ENCODE data around the gene SRPX. TPM values are rescaled to one million over a fixed set of nuclear protein-coding genes. Genes with fewer than 3 reads are reported as not detected.
A peak's percentile ranks its signal among the peaks of the same experiment; 100 is the strongest.

The SRPX gene
- total RNA-seq, 1 experiment from 2014 or later = 0.23 TPM

DNA sequence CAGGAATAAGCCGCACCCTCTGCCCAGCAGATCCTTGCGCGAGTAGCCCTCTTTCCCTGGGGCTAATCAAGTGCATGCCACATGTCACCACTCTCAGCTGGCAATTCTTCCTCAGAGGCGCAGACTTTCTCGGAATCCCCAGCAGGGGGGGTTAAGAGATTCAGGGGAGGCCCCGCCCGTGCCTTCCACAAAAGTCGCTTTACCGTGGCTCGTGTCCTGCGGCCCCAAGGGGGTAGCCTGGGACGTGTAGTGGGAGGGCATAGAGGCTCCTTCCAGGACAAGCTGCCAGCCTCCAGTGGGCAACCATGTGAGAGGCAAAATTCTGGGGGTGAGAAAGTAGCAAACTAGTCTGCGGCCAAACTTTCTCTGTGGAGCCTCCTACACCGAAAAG, 652 bp downstream of the SRPX start:
- Histone ChIP-seq H3K9me3 (ENCODE audit: control insufficient read depth, insufficient read depth, low read depth, low read length) (no peaks in the 10 kb centered on the region), H3K4me3 (ENCODE audit: low read depth in 2 of 2, low read length in 2 of 2) (peak overlapping the region; percentile 41 to 47), H3K27me3 (ENCODE audit: control insufficient read depth, insufficient read depth, low read length) (no peaks in the 10 kb centered on the region), H3K4me1 (ENCODE audit: control insufficient read depth, insufficient read depth, low read length) (no peaks in the 10 kb centered on the region), H3K27ac (ENCODE audit: low read length) (no peak overlapping the region), H3K36me3 (ENCODE audit: control insufficient read depth, insufficient read depth, low read length) (no peaks in the 10 kb centered on the region)
- BruUV-seq (replicated peaks) = no TSS peak
- TF ChIP-seq POLR2AphosphoS5 (IDR thresholded peaks at IDR 0.05; ENCODE audit: low read depth, low read length) = no peak
- TF ChIP-seq, protein P1, sequence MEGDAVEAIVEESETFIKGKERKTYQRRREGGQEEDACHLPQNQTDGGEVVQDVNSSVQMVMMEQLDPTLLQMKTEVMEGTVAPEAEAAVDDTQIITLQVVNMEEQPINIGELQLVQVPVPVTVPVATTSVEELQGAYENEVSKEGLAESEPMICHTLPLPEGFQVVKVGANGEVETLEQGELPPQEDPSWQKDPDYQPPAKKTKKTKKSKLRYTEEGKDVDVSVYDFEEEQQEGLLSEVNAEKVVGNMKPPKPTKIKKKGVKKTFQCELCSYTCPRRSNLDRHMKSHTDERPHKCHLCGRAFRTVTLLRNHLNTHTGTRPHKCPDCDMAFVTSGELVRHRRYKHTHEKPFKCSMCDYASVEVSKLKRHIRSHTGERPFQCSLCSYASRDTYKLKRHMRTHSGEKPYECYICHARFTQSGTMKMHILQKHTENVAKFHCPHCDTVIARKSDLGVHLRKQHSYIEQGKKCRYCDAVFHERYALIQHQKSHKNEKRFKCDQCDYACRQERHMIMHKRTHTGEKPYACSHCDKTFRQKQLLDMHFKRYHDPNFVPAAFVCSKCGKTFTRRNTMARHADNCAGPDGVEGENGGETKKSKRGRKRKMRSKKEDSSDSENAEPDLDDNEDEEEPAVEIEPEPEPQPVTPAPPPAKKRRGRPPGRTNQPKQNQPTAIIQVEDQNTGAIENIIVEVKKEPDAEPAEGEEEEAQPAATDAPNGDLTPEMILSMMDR (IDR thresholded peaks at IDR 0.05) = peak; percentile 58
- DNase-seq (ENCODE audit: low read depth, low spot score) (no peak), ATAC-seq (peak; percentile 86)
- ChIA-PET POLR2A (no interaction called here), CTCF (no interaction called here)
- in situ Hi-C loops (cut with HindIII; ENCODE audit: low pct_unique_long_range_greater_than_20kb, low sequenced_read_pairs) = no loop called here
- intact Hi-C loops (cut with micrococcal nuclease; ENCODE audit: unreplicated experiment) = no loop called here

DNA sequence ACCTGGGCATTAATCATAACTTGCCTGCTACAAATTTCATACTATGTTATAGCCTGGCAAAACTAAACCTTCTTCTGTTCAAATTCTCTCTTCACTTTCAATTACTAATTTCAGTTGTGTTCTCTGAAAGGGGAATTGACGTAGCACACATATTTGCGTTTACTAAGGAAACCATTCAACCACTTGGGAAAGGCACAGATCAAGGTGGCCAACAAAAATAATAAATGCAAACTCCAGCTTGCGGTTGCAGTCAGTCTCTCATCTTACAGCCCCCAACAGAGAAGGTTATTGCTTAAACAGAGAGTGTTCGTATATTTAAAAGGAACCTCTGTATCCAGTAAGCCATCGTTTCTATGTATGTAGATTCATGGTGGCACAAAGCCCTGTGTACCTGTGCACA, 4.0 kb downstream of the SRPX start:
- in situ Hi-C loops (cut with HindIII; ENCODE audit: low pct_unique_long_range_greater_than_20kb, low sequenced_read_pairs) = no loop called here
- CTCF ChIA-PET = no interaction called here
- intact Hi-C loops (cut with micrococcal nuclease; ENCODE audit: unreplicated experiment) = no loop called here

DNA sequence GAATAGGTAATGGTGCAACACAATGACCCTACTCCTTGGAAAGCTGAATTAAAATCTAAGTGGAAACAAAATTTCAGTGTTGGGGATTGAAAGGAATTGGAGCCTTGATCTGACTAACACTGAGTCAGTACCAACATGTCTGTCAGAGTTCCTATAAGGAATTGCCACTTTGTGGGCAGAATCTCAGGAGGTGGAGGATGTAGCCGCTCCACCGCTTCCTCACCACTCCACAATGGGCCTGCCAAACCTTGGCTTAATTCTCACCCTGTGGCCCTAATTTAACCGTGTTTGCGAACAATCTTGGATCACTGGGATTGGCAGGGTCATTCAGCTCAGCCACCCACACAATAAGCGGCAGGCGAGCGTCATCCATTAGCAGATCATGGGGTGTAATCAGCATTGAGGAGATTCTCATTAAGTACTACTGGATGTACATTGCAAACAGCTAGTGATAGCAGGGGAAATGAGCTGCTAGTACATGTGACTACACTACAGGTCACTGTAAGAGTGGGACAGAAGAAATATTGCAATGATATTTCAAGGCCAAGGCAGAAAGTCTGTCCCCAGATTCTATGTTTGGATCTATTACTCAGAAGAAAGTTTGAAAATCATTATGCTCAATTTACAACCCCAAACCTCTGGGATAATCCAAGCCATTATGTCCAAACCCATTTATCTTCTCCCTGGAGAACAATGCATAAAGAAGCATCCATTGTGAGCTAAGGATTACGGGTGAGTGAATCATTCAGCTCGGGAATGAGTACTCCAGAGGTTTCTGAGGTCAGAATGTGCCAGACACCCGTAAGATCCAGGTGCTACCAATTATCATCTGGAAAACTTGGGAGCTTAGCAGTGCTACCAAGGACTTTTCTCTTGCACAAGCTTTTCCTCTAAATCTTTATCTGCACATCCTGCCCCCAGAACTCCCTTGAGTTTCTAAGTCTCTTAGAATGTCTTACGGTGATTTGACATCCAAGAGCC, 5.8 kb downstream of the SRPX start:
- ATAC-seq (no peak), DNase-seq (ENCODE audit: low read depth, low spot score) (no peak)
- Histone ChIP-seq H3K4me1 (ENCODE audit: control insufficient read depth, insufficient read depth, low read length) (no peaks in the 10 kb centered on the region), H3K9me3 (ENCODE audit: control insufficient read depth, insufficient read depth, low read depth, low read length) (no peaks in the 10 kb centered on the region), H3K27me3 (ENCODE audit: control insufficient read depth, insufficient read depth, low read length) (no peaks in the 10 kb centered on the region), H3K36me3 (ENCODE audit: control insufficient read depth, insufficient read depth, low read length) (no peaks in the 10 kb centered on the region), H3K4me3 (ENCODE audit: low read depth in 2 of 2, low read length in 2 of 2) (no peak overlapping the region), H3K27ac (ENCODE audit: low read length) (no peak overlapping the region)
- CTCF ChIA-PET = no interaction called here
- in situ Hi-C loops (cut with HindIII; ENCODE audit: low pct_unique_long_range_greater_than_20kb, low sequenced_read_pairs) (no loop called here), intact Hi-C loops (cut with micrococcal nuclease; ENCODE audit: unreplicated experiment) (no loop called here)
- no TSS peak for BruUV-seq (replicated peaks)
- TF ChIP-seq TCF7L2 (IDR thresholded peaks at IDR 0.05; ENCODE audit: low read depth, low read length) = no peak
- no peak for TF ChIP-seq SIN3A (IDR thresholded peaks at IDR 0.05; ENCODE audit: borderline replicate concordance, insufficient read depth, low read depth, low read length)
- no peak for TF ChIP-seq POLR2AphosphoS5 (IDR thresholded peaks at IDR 0.05; ENCODE audit: low read depth, low read length)
- TF ChIP-seq, protein P1 (IDR thresholded peaks at IDR 0.05) = no peak
- TF ChIP-seq, protein P2, sequence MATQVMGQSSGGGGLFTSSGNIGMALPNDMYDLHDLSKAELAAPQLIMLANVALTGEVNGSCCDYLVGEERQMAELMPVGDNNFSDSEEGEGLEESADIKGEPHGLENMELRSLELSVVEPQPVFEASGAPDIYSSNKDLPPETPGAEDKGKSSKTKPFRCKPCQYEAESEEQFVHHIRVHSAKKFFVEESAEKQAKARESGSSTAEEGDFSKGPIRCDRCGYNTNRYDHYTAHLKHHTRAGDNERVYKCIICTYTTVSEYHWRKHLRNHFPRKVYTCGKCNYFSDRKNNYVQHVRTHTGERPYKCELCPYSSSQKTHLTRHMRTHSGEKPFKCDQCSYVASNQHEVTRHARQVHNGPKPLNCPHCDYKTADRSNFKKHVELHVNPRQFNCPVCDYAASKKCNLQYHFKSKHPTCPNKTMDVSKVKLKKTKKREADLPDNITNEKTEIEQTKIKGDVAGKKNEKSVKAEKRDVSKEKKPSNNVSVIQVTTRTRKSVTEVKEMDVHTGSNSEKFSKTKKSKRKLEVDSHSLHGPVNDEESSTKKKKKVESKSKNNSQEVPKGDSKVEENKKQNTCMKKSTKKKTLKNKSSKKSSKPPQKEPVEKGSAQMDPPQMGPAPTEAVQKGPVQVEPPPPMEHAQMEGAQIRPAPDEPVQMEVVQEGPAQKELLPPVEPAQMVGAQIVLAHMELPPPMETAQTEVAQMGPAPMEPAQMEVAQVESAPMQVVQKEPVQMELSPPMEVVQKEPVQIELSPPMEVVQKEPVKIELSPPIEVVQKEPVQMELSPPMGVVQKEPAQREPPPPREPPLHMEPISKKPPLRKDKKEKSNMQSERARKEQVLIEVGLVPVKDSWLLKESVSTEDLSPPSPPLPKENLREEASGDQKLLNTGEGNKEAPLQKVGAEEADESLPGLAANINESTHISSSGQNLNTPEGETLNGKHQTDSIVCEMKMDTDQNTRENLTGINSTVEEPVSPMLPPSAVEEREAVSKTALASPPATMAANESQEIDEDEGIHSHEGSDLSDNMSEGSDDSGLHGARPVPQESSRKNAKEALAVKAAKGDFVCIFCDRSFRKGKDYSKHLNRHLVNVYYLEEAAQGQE (IDR thresholded peaks at IDR 0.05; ENCODE audit: insufficient read depth in 1 of 2, low read depth in 2 of 2, low read length in 1 of 2) = no peak
- POLR2A ChIA-PET = no interaction called here

More for the DNA sequence above, 4.0 kb downstream of the SRPX start:
- no peak overlapping the region for H3K27ac ChIP-seq (ENCODE audit: low read length)
- DNase-seq (ENCODE audit: low read depth, low spot score) (no peak), ATAC-seq (no peak)
- TF ChIP-seq, protein P2 (IDR thresholded peaks at IDR 0.05; ENCODE audit: insufficient read depth in 1 of 2, low read depth in 2 of 2, low read length in 1 of 2) = no peak
- no peak for TF ChIP-seq TCF7L2 (IDR thresholded peaks at IDR 0.05; ENCODE audit: low read depth, low read length)
- H3K9me3 ChIP-seq (ENCODE audit: control insufficient read depth, insufficient read depth, low read depth, low read length) = no peaks in the 10 kb centered on the region
- no peaks in the 10 kb centered on the region for H3K36me3 ChIP-seq (ENCODE audit: control insufficient read depth, insufficient read depth, low read length)
- H3K4me1 ChIP-seq (ENCODE audit: control insufficient read depth, insufficient read depth, low read length) = no peaks in the 10 kb centered on the region
- no TSS peak for BruUV-seq (replicated peaks)
- H3K27me3 ChIP-seq (ENCODE audit: control insufficient read depth, insufficient read depth, low read length) = no peaks in the 10 kb centered on the region
- H3K4me3 ChIP-seq (ENCODE audit: low read depth in 2 of 2, low read length in 2 of 2) = no peak overlapping the region
- POLR2A ChIA-PET = no interaction called here
